GM19463 (cell line): ENCODE results near the gene ARHGAP19.
"Not testable (repeated sequence)": the region's sequence is repeated elsewhere in the genome, so short reads cannot be mapped to it uniquely, and the experiment has no call there.

Experiments
- ATAC-seq: cut with Tn5 transposase; IDR thresholded peaks from one replicate; pipeline ENCODE4 v1.9.1; 2021; ENCODE audit warnings: mild to moderate bottlenecking, moderate library complexity; ENCODE audit not compliant: unreplicated experiment

ARHGAP19 gene

DNA sequence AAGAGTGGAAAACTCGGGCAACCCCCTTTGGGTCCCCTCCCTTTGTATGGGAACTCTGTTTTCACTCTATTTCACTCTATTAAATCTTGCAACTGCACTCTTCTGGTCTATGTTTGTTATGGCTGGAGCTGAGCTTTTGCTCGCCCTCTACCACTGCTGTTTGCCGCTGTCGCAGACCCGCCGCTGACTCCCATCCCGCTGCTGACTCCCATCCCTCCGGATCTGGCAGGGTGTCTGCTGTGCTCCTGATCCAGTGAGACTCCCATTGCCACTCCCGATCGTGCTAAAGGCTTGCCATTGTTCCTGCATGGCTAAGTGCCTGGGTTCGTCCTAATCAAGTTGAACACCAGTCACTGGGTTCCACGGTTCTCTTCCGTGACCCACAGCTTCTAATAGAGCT, 2.4 kb downstream of the ARHGAP19 start:
- ATAC-seq = not testable (repeated sequence)

DNA sequence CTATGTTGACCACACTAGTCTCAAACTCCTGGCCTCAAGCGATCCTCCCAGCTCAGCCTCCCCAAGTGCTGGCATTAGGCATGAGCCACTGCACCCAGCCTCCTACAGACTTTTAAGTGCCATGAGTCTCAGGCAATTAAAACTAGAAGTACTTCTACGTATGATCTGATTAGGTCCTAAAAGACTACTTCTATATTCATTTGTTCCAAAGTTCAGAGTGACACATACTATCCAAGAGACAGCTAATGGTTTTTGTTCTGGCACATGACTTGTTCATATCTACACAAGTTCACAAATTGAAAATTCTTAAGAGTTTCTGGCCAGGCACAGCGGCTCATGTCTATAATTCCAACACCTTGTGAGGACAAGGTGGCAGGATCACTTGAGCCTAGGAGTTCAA, 11.7 kb downstream of the ARHGAP19 start:
- no peak for ATAC-seq

DNA sequence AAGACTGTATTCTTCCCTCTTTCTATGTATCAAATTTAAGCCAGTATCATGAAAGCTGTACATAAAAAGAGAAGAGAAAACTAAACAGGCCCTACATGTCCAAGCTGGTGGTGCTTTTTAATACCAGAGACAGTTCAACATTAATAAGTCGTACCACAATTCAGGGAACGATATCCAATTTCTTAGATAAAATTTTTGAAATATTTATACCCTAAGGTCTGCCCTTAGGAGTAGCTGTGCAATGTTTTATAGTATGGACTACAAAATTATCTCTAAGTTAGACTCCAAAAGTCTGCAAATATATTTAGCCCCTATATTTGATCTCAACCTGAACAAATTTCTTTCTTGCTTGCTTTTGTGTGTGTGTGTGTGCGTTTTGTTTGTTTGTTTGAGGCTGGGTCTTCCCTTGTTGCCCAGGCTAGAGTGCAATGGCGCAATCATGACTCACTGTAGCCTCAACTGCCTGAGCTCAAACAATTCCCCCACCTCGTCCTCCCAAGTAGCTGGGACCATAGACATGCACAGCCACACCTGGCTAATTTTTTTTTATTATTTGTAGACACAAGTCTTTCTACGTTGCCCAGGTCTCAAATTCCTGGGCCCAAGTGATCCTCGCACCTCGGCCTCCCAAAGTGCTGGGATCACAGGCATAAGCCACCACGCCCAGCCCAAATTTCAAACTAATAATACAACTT, 13.2 kb downstream of the ARHGAP19 start:
- ATAC-seq = no peak

DNA sequence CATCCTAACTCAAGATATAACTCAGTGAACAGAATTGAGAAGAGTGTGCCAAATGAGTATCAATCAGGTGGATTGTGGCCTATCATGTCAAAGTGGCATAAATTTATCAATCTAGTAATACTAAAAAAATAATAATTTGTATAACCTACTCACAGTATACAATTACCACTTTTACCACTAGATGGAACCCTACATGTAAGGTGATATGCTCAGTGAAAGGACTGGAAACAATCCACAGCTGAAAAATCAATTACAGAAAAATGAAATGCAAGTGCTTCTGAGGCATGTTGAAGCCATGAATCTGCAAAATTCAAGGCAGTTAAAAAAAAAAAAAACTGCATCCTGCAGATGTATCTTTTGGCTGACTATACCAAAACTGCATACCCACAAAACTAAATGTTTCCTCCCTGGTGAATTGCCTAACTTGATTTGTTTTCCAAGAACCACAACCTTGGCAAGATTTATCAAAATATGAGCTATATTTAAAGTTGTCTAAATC, 13.9 kb downstream of the ARHGAP19 start:
- ATAC-seq = no peak

DNA sequence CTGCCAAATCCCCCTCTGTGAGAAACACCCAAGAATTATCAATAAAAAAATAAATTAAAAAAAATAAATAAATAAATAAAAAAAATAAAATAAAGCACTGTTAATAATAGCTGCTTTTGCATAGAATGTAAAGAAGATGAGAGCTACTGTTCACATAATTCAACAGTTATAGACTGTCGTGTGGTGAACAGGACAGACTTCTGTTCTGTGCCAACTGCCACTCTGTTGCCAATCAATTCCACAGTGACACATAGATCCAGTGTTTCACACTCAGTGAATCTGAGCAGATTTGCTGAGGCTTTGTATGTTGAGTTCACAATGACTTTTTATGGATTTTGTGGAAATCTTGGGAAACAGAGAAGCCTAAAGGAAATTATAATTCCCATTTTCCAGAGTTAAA, 14.9 kb downstream of the ARHGAP19 start:
- no peak for ATAC-seq

DNA sequence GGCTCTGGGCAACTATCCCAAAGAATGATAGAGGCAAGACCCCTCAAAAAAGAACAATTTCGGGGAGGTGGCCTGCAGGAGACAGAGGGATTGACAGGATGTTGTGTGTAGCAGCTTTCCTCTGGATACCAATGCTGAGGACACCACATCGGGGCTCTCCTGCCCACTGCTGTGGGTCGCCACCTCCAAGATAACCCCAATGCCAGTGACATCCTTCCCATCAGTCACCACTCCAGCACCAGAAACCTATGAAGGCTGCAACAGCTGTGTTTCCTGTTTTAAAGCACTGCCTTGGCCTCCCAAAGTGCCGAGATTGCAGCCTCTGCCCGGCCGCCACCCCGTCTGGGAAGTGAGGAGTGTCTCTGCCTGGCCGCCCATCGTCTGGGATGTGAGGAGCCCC, 17.6 kb downstream of the ARHGAP19 start:
- no peak for ATAC-seq

DNA sequence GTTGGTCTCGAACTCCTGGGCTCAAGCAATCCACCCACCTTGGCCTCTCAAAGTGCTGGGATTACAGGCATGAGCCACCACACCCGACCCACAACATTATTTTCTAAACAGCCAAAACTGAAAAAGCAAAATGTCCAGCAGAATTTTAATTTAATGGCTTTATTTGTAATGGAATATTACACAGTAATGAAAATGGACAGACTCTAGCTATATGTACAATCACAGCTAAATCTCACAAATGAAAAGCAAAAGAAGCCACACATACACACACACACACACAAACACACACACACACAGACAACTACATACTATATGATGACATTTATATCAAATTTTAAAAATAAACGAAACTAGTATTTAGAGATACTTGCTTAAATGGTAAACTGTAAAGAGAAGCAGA, 18.7 kb downstream of the ARHGAP19 start:
- ATAC-seq = no peak

DNA sequence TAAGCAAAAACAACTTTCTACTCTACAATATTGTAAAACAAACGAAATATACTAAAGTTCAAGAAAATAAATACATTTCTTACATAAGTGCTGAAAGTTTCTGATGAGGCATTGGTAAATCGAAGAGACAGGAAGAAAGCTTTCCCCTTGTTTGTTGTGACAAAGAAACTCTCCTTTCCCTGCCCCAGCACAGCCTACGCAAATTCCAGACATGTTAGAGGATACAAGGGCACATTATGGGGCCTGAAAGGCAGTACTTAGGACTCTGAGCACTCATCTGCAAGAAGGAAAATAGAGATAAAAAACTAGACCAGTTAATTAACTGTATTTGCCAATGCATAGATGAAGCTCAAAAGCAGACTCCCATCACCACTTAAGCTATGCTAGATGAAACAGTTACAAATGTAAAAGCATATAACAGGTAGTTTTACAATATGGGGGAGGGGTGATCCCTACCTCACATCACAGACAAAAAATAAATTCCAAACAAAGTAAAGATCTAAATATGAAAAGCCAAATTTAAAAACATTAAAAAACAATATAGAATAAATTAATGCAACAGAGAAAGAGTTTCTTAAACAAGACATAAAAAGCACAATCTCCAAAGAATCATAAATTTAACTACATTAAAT, 21.8 kb downstream of the ARHGAP19 start:
- no peak for ATAC-seq

DNA sequence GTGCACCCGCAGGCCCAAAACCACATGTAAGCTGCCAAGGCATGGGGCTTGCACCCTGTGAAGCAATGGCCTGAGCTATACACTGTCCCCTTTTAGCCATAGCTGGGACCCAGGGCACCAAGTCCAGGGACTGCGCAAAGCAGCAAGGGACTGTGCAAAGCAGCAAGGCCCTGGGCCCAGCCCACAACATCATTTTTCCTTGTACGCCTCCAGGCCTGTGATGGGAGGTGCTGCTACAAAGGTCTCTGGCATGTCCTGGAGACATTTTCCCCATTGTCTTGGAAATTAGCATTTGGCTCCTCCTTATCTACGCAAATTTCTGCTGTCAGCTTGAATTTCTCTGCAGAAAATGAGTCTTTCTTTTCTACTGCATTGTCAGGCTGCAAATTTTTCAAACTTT, 24.8 kb downstream of the ARHGAP19 start:
- no peak for ATAC-seq

DNA sequence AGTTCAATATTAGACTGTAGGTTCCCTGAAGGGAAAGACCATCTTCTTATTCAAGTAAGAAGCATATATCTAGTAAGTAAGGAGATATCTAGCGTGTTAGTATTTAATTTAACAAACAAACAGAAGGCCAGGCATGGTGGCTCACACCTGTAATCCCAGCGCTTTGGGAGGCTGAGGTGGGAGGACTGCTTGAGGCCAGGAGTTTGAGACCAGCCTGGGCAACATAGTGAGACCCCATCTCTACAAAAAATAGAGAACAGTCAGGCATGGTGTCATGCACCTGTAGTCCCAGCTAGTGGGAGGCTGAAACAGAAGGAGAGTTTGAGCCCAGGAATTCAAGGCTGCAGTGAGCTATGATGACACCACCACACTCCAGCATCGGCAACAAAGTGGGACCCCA, 27.3 kb downstream of the ARHGAP19 start:
- ATAC-seq = not testable (repeated sequence)

DNA sequence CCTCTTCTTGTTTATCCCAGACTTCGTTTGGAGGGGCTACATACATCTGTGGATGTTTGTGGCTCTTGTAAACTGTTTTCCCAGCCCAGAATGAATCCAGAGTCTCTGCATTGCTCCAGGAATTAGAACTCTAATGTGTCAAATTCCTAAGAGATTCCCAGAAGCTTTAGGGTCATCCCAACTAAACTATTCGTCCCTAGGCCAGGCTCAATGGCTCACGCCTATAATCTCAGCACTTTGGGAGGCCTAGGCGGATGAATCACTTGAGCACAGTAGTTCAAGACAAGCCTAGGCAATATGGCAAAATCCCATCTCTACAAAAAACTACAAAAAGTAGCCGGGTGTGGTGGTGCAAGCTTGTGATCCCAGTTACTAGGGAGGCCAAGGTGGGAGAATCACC, 28.5 kb downstream of the ARHGAP19 start:
- no peak for ATAC-seq

DNA sequence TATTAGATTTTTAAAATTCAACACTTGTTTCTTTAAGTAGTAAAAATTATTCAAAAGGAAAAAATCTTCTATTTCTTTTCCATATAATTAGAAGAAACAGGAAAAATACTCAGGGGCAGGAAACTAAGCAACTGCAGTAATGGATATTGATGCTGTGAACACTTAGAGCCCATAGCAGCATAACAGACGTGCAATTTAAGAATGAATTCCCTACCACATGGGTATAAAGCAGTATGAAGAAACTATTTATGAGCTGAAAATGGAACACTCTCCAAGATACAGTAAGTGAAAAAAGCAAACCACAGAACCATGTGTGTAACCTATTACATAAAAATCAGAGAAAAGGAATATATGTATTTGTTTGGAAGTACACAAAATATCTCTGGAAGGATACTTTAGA, 30.8 kb downstream of the ARHGAP19 start:
- no peak for ATAC-seq

DNA sequence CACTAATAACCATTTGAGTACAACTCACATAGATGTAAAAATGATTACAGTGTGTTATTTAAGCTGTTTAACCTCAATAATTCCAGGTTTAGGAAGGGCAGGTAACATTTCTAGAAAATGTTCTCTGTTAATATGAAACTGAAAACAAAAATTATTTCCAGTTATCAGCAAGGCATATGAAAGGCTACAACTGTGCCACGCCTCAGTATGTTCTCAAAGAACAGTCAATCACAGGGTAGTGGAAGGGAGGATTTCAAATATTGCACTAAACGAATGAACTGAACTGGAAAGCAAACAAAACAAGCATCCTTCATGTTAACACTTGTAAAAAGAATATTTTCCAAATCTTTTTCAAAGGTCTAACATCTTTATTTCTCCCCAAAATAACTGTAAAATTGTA, 31.3 kb downstream of the ARHGAP19 start:
- ATAC-seq = no peak

DNA sequence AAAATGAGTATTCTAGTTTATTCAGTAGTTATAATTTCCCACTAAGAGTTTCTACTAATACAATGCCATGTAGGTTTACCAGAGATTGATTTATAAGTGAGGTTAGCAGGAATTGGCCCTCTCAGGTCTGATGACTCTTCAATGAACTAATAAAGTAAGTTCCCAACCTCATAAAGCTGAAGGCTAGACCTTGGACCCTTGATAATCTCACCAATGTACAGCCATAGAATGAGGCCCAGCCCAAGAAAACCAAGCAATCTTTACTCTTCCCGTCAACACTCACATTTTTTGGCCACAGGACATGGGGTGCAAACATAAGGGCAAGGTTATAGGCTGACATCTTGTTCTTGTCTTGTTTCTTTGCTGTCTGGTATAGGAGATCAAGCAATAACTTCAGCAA, 33.3 kb downstream of the ARHGAP19 start:
- ATAC-seq = no peak

DNA sequence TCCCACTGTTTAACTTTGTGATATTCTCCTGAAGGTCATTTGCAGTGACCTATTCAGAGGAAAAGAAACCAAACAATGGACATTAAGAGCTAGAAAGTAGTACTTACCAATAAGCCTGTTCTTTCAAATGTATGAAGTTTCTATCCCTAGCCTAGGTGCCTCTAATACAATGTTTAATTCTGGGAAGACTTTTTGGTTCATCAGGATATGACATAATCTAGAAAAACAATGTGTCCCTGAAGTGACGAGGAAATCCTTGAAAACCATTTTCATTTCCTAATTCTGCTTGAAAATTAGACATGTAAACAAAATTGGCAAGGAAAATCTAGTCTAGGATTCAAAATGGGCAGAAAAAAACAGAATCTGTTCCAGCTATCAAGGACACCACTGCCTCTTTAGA, 36.1 kb downstream of the ARHGAP19 start:
- no peak for ATAC-seq

DNA sequence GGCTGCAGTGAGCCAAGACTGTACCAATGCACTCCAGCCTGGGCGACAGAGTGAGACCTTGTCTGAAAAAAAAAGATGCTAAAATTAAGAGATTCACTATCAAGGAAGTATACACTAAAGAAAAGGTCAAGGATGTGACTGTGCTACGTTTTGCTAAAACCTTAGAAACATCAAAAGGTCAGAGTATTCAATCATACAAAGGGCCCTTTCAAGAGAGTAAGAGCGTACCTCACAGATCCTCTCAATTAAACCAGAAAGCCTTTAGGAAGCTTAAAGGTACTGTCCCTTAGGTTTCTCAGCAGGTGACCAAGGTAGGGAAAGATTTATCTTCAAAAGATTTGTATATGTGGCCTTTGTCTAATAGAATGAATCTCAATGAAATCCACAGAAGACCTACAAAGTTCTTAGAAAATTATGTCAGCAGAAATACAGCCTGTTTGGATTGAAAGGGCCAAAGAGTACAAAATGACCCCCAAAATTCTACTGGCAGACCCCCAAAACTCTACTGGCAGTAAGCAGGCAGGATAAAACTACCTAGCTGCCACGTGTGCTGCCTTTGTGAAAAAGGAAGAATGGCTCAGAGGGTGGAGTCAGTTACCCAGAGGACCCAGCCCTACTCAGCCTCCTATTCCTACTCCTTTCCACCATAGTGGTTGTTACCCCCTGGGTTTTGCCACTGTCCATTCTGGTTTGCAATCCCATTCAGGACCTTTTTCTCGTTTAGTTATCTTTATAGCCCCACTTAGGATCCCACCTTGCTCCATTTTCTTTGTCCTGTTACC, 36.7 kb downstream of the ARHGAP19 start:
- ATAC-seq = no peak

DNA sequence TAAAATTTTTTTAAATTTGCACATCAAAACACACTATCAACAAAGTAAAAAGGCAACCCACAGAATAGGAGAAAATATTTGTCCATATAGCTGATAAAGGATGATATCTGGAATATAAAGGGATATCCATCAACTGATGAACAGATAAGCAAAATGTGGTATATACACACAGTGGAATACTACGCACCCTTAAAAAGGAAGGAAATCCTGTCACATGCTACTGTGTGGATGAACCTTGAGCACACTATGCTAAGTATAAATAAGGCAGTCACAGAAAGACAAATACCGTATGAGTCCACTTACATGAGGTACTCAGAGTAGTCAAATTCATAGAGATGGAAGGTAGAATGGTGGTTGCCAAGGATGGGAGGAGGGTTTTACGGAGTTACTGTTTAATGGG, 37.7 kb downstream of the ARHGAP19 start:
- ATAC-seq = no peak

DNA sequence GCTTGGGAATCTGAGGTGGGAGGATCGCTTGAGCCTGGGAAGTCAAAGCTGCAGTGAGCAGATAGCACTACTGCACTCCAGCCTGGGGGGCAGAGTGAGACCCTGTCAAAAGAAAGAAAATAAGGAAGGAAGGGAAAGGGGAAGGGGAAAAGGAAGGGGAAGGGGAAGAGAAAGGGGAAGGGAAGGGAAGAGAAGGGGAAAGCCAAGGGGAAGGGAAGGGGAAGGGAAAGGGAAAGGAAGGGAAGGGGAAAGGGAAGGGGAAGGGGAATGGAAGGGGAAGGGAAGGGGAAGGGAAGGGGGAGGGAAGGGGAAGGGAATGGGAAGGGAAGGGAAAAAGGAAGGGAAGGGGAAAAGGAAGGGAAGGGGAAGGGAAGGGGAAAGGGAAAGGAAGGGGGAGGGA, 41.5 kb downstream of the ARHGAP19 start:
- no peak for ATAC-seq

DNA sequence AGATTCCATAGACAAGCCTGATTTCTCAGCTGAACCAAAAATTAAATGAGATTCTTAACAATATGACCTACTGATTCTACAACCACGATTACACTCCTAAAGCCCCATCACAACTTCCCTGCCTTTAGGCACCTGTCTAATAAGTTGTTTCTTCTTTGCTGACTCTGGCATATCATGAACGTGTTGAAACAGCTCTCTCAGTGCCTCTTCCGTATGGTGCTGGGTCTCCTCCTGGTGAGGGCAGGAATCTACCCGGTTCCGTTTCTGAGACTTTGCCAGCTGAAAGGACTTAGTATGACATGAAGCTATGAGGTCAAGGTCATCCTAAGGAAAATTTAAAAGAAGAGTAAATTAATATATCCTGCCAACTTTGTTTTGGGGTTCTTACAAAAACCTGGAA, 48.6 kb downstream of the ARHGAP19 start:
- ATAC-seq = no peak

DNA sequence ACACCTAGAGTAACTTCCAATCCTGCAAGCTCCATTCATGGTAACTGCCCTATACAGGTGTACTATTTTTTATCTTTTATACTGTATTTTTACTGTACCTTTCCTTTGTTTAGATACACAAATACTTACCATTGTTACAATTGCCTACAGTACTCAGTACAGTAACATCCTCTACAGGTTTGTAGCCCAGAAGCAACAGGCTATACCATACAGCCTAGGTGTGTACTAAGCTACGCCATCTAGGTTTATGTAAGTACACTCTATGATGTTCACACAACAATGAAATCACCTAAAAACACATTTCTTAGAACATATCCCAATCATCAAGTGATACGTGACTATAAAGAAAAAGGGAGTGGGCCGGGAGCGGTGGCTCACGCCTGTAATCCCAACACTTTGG, 53.6 kb downstream of the ARHGAP19 start:
- no peak for ATAC-seq

DNA sequence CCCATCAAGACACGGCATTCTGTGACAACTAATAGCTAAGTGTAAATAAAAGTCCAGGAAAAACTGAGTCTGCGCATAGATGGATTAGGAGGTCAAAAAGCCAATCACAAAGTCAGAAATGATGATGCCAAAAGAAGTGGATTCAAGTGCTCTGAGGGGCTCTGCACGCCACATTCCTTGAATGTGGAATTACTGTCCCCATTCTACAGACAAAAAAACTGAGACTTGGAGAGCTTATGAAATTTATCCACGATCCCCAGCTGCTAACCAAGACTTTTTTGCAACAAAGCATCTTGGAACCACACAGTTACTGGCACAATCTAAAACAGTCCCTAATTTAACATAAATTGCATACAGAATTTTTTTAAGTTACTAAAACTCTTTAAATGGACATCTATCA, 57.1 kb downstream of the ARHGAP19 start:
- no peak for ATAC-seq

DNA sequence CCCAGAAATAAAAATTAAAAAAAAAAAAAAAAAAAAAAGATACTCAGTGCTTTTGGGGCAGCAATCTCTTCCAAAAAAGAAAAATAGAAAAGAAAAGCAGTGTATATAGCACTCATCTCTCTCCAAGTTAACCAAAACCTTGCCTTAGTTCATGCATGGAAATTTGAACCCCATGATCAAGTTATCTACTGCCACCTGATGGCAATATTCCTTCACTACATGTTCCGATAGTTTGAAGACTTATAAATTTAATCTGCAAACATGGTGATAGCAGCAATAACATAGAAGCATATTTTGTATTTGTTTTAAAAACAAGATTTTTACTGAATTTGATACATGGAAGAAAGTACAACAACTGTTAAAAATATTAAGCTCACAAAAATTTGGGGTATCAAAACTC, 58.0 kb downstream of the ARHGAP19 start:
- ATAC-seq = no peak
